ENCODE measurements around the gene ZBTB34.

ZBTB34 gene

GRCh38 chr9:126886034-126886822, 25.8 kb downstream of the ZBTB34 start:
- ChIA-PET CTCF (interaction anchor here (1.2 kb wide), 1 partner anchor 23 kb away, joined by 3 read pairs; no protein-coding TSS in a partner anchor), POLR2A (interaction anchor here (1.9 kb wide), 1 partner anchor 14 kb away, joined by 7 read pairs; no protein-coding TSS in a partner anchor)
- Histone ChIP-seq H3K4me3 (ENCODE audit: low read depth, low read length) (no peak overlapping the region), H3K36me3 (ENCODE audit: control insufficient read depth in 2 of 2, insufficient read depth in 1 of 2, low read length in 2 of 2) (peaks cover 0 to 21% of the 10 kb centered on the region in 2 experiments; a peak in 1 of 3 replicates), H3K27ac (ENCODE audit: extremely low read depth, low read depth, low read length) (no peak overlapping the region), H3K9me3 (ENCODE audit: control insufficient read depth, insufficient read depth, low read depth, low read length) (no peaks in the 10 kb centered on the region), H3K4me1 (ENCODE audit: control insufficient read depth, insufficient read depth, low read length) (no peaks in the 10 kb centered on the region)
- TF ChIP-seq ZIC2 (tag by site-specific recombination; IDR thresholded peaks at IDR 0.05) (peak; percentile 72), ZFP3 (tag by site-specific recombination; IDR thresholded peaks at IDR 0.05; ENCODE audit: low read depth) (no peak)

GRCh38 chr9:126886897-126887296, 26.5 kb downstream of the ZBTB34 start:
- Histone ChIP-seq H3K4me1 (ENCODE audit: control insufficient read depth, insufficient read depth, low read length) (no peaks in the 10 kb centered on the region), H3K9me3 (ENCODE audit: control insufficient read depth, insufficient read depth, low read depth, low read length) (no peaks in the 10 kb centered on the region), H3K36me3 (ENCODE audit: control insufficient read depth in 2 of 2, insufficient read depth in 1 of 2, low read length in 2 of 2) (peaks cover 0 to 15% of the 10 kb centered on the region in 2 experiments; a peak in 1 of 3 replicates), H3K27ac (ENCODE audit: extremely low read depth, low read depth, low read length) (no peak overlapping the region), H3K4me3 (ENCODE audit: low read depth, low read length) (no peak overlapping the region)
- ChIA-PET POLR2A (interaction anchor here (1.9 kb wide), 1 partner anchor 15 kb away, joined by 7 read pairs; no protein-coding TSS in a partner anchor), CTCF (no interaction called here)
- no peak for TF ChIP-seq ZBTB6 (tag by site-specific recombination; IDR thresholded peaks at IDR 0.05)
- no peak for TF ChIP-seq ZNF544 (tag by site-specific recombination; IDR thresholded peaks at IDR 0.05)
- no peak for TF ChIP-seq ZNF112 (tag by site-specific recombination; IDR thresholded peaks at IDR 0.05)
- TF ChIP-seq ZNF423 (tag by site-specific recombination; IDR thresholded peaks at IDR 0.05), result no peak
- TF ChIP-seq TCF7L2 (IDR thresholded peaks at IDR 0.05; ENCODE audit: borderline replicate concordance, low read depth, low read length), result no peak
- TF ChIP-seq ZNF280C (tag by site-specific recombination; IDR thresholded peaks at IDR 0.05), result no peak
- TF ChIP-seq KLF17 (tag by site-specific recombination; IDR thresholded peaks at IDR 0.05), result no peak
- TF ChIP-seq TSHZ1 (tag by site-specific recombination; IDR thresholded peaks at IDR 0.05; ENCODE audit: borderline replicate concordance), result no peak
- TF ChIP-seq ZSCAN5A (tag by site-specific recombination; IDR thresholded peaks at IDR 0.05), result no peak
- no peak for TF ChIP-seq ZNF530 (tag by site-specific recombination; IDR thresholded peaks at IDR 0.05; ENCODE audit: low read depth)
- no peak for TF ChIP-seq SALL2 (tag by site-specific recombination; IDR thresholded peaks at IDR 0.05; ENCODE audit: borderline replicate concordance)
- TF ChIP-seq ZNF114 (tag by site-specific recombination; IDR thresholded peaks at IDR 0.05), result no peak

Data from HEK293 (cell line).